Liver (tissue), 9 donors: Measurements from ENCODE around the gene ST6GALNAC5. TPM values are rescaled to one million over a fixed set of nuclear protein-coding genes. Genes with fewer than 3 reads are reported as not detected.

Experiments
- DNase-seq: peaks from one replicate; pipeline ENCODE4 v3.0.0-alpha.2; 2017; ENCODE audit warnings: low spot score
- H3K27ac ChIP-seq, 2 donors: one replicate each; pipeline ENCODE4 v1.7.0; 2013; ENCODE audit warnings: inconsistent platforms in 2 of 2, low read length in 2 of 2, control low read depth in 1 of 2, low read depth in 1 of 2, mild to moderate bottlenecking in 1 of 2
- H3K27me3 ChIP-seq, 4 donors: one replicate each; pipeline versions ENCODE4 v1.6.1 to v1.7.0; 2013; ENCODE audit warnings: low read length in 3 of 4, inconsistent platforms in 1 of 4, mild to moderate bottlenecking in 1 of 4, moderate library complexity in 1 of 4; ENCODE audit not compliant: control insufficient read depth in 4 of 4, insufficient read depth in 4 of 4
- H3K36me3 ChIP-seq, 4 donors: one replicate each; pipeline versions ENCODE4 v1.6.1 to v1.7.0; 2013; ENCODE audit warnings: low read length in 3 of 4, mild to moderate bottlenecking in 3 of 4, low read depth in 1 of 4, moderate library complexity in 1 of 4; ENCODE audit not compliant: control insufficient read depth in 4 of 4, insufficient read depth in 3 of 4
- H3K4me1 ChIP-seq, 4 donors: one replicate each; pipeline versions ENCODE4 v1.6.1 to v1.7.0; 2013; ENCODE audit warnings: low read length in 3 of 4, mild to moderate bottlenecking in 3 of 4, moderate library complexity in 1 of 4; ENCODE audit not compliant: control insufficient read depth in 4 of 4, insufficient read depth in 4 of 4
- H3K4me3 ChIP-seq, 3 donors: one replicate each; pipeline versions ENCODE4 v1.6.1 to v1.7.0; 2013; ENCODE audit warnings: low read length in 3 of 3, control low read depth in 1 of 3, low read depth in 1 of 3, mild to moderate bottlenecking in 1 of 3
- H3K9ac ChIP-seq, 2 donors: one replicate each; pipeline ENCODE4 v1.7.0; 2013; ENCODE audit warnings: low read length in 2 of 2, mild to moderate bottlenecking in 2 of 2, moderate library complexity in 2 of 2, control low read depth in 1 of 2, low read depth in 1 of 2
- H3K9me3 ChIP-seq, 4 donors: one replicate each; pipeline versions ENCODE4 v1.6.1 to v1.7.0; 2013; ENCODE audit warnings: low read length in 3 of 4; ENCODE audit not compliant: control insufficient read depth in 4 of 4
- CTCF ChIP-seq: fragments of 150-350 bp; IDR thresholded peaks from 2 replicates; pipeline ENCODE4 v1.5.1; 2017; ENCODE audit warnings: improper control_type of control experiment, low read depth, low read length; ENCODE audit not compliant: missing input control
- EGR1 ChIP-seq, 2 donors: IDR thresholded peaks; 2 replicates each; pipeline ENCODE4 v1.6.1; 2016 to 2018; ENCODE audit warnings: antibody characterized with exemption in 2 of 2, low read depth in 2 of 2
- FOXA1 ChIP-seq: IDR thresholded peaks from 2 replicates; pipeline ENCODE4 v1.6.1; 2016; ENCODE audit warnings: antibody characterized with exemption
- FOXA2 ChIP-seq: IDR thresholded peaks from 2 replicates; pipeline ENCODE4 v1.6.1; 2016; ENCODE audit warnings: antibody characterized with exemption
- GABPA ChIP-seq, 2 donors: IDR thresholded peaks in 1 of 2; conservative IDR thresholded peaks in 1 of 2; 2 replicates each; pipeline ENCODE4 v1.6.1; 2016; ENCODE audit warnings: antibody characterized with exemption in 2 of 2, mild to moderate bottlenecking in 1 of 2, moderate library complexity in 1 of 2
- HNF4A ChIP-seq, 2 donors: conservative IDR thresholded peaks; 2 replicates each; pipeline ENCODE4 v1.6.1; 2016; ENCODE audit warnings: antibody characterized with exemption in 2 of 2, mild to moderate bottlenecking in 2 of 2
- HNF4G ChIP-seq: IDR thresholded peaks from 2 replicates; pipeline ENCODE4 v1.6.1; 2016; ENCODE audit warnings: antibody characterized with exemption
- JUND ChIP-seq, 2 donors: IDR thresholded peaks; 2 replicates each; pipeline ENCODE4 v1.6.1; 2016; ENCODE audit warnings: antibody characterized with exemption in 2 of 2
- NR2F2 ChIP-seq: IDR thresholded peaks from 2 replicates; pipeline ENCODE4 v1.6.1; 2016; ENCODE audit warnings: antibody characterized with exemption
- RAD21 ChIP-seq, 2 donors: IDR thresholded peaks; 2 replicates each; pipeline ENCODE4 v1.6.1; 2016; ENCODE audit warnings: antibody characterized with exemption in 2 of 2, mild to moderate bottlenecking in 2 of 2
- RXRA ChIP-seq, 2 donors: IDR thresholded peaks; 2 replicates each; pipeline ENCODE4 v1.6.1; 2017 to 2018; ENCODE audit warnings: antibody characterized with exemption in 2 of 2, mild to moderate bottlenecking in 1 of 2
- SP1 ChIP-seq: IDR thresholded peaks from 2 replicates; pipeline ENCODE4 v1.6.1; 2018; ENCODE audit warnings: antibody characterized with exemption, mild to moderate bottlenecking
- TAF1 ChIP-seq: conservative IDR thresholded peaks from 2 replicates; pipeline ENCODE4 v1.6.1; 2016; ENCODE audit warnings: antibody characterized with exemption, mild to moderate bottlenecking
- YY1 ChIP-seq: IDR thresholded peaks from 2 replicates; pipeline ENCODE4 v1.6.1; 2016; ENCODE audit warnings: antibody characterized with exemption, mild to moderate bottlenecking
- WGBS: extraction: QIAGEN DNeasy Blood & Tissue Kit; methylation state at CpG from one replicate; pipeline ENCODE4 v1.1.7; 2013; 5-methylcytosine and 5-hydroxymethylcytosine counted together
- polyA plus RNA-seq, 2 donors: library from polyadenylated mRNA; stranded (reverse) in 1 of 2; unstranded in 1 of 2; fragments of 200-250 nt in 1 of 2; fragments of >200 nt in 1 of 2; fragmentation: Nextera tagmentation in 1 of 2; extraction: Ambion mirVana in 1 of 2; gene quantifications; one replicate each; pipeline versions ENCODE4 v1.2.1 to v1.2.3, GENCODE V29; 2013 to 2015
- total RNA-seq, 2 donors: library from RNA; depleted of rRNA; stranded (reverse); fragments of >200 nt; gene quantifications; one replicate each; pipeline ENCODE4 v1.2.3, GENCODE V29; 2014
- TF ChIP-seq, protein P1 (sequence below): IDR thresholded peaks from 2 replicates; pipeline ENCODE4 v1.6.1; 2016; ENCODE audit warnings: antibody characterized with exemption, mild to moderate bottlenecking
- TF ChIP-seq, protein P2 (sequence below): IDR thresholded peaks from 2 replicates; pipeline ENCODE4 v1.6.1; 2016; ENCODE audit warnings: antibody characterized with exemption
- TF ChIP-seq, protein P3 (sequence below): IDR thresholded peaks from 2 replicates; pipeline ENCODE4 v1.6.1; 2016; ENCODE audit warnings: antibody characterized with exemption
- TF ChIP-seq, protein P4 (sequence below): IDR thresholded peaks from 2 replicates; pipeline ENCODE4 v1.6.1; 2016; ENCODE audit warnings: antibody characterized with exemption
- donor health status: healthy.
- donor health status: healthy.
- donor health status: healthy.
- donor health status: healthy.
- donor health status: healthy.

The ST6GALNAC5 gene
- total and polyA plus RNA-seq, 4 donors = 0.09 to 0.17 TPM; not detected in 2

DNA sequence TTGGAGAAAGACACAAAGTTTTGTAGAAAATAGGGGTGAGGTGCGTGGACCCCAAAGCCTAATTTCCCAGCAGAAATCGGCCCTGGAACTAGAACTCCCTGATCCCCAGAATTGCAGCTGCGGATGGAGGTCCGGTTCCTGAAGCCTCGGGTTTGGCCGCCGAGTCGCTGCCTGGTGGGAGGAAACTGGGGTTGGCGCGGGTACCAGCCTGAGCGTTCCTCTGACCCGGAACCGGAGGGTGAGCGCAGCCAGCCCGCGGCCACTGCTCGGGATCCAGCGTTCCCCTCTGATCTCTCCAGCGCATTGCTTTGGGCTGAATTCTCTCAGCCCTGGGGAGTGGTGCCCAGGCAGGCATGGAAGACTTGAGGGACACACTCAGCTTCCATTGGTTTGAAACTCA, 1.6 kb downstream of the ST6GALNAC5 start:
- no peak for DNase-seq
- Histone ChIP-seq H3K9ac (no peak overlapping the region), H3K9me3 (no peaks in the 10 kb centered on the region), H3K27ac (no peak overlapping the region), H3K4me3 (no peak overlapping the region), H3K36me3 (no peaks in the 10 kb centered on the region), H3K4me1 (peaks cover 6 to 17% (median 11%) of the 10 kb centered on the region in 4 donors), H3K27me3 (peaks cover 0 to 17% (median 4%) of the 10 kb centered on the region in 4 donors)
- whole genome bisulfite sequencing = 6% methylated on average over 19 of the region's 19 CpGs
- TF ChIP-seq, protein P1, sequence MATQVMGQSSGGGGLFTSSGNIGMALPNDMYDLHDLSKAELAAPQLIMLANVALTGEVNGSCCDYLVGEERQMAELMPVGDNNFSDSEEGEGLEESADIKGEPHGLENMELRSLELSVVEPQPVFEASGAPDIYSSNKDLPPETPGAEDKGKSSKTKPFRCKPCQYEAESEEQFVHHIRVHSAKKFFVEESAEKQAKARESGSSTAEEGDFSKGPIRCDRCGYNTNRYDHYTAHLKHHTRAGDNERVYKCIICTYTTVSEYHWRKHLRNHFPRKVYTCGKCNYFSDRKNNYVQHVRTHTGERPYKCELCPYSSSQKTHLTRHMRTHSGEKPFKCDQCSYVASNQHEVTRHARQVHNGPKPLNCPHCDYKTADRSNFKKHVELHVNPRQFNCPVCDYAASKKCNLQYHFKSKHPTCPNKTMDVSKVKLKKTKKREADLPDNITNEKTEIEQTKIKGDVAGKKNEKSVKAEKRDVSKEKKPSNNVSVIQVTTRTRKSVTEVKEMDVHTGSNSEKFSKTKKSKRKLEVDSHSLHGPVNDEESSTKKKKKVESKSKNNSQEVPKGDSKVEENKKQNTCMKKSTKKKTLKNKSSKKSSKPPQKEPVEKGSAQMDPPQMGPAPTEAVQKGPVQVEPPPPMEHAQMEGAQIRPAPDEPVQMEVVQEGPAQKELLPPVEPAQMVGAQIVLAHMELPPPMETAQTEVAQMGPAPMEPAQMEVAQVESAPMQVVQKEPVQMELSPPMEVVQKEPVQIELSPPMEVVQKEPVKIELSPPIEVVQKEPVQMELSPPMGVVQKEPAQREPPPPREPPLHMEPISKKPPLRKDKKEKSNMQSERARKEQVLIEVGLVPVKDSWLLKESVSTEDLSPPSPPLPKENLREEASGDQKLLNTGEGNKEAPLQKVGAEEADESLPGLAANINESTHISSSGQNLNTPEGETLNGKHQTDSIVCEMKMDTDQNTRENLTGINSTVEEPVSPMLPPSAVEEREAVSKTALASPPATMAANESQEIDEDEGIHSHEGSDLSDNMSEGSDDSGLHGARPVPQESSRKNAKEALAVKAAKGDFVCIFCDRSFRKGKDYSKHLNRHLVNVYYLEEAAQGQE = no peak
- TF ChIP-seq HNF4G = no peak

DNA sequence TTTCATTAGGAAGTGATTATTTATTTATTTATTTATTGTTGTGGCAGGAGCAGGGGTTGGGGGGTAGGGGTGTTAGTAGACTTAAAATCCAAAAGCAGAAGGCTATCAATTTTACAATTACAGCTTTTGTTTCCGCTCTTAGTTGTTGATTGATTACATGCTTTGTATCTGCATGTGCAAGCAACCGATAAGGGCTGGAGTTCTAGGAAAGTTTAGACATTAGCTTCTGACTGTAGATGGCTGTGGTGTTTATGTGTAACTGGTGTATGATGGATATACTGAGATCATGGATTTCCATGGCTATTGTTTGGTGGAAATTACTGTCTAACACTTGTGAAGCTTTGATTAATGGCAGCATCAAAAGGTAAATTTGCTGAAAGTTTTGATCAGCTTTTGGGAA, 2.8 kb downstream of the ST6GALNAC5 start:
- Histone ChIP-seq H3K4me1 (peaks cover 6 to 17% (median 11%) of the 10 kb centered on the region in 4 donors), H3K4me3 (no peak overlapping the region), H3K9me3 (no peaks in the 10 kb centered on the region), H3K36me3 (no peaks in the 10 kb centered on the region), H3K27ac (no peak overlapping the region), H3K27me3 (peaks cover 0 to 17% (median 4%) of the 10 kb centered on the region in 4 donors), H3K9ac (no peak overlapping the region)
- 67% methylated on average over 2 of the region's 2 CpGs for whole genome bisulfite sequencing
- TF ChIP-seq, protein P1 = no peak
- TF ChIP-seq HNF4A (conservative IDR thresholded peaks at IDR 0.05) = no peak
- TF ChIP-seq, protein P2, sequence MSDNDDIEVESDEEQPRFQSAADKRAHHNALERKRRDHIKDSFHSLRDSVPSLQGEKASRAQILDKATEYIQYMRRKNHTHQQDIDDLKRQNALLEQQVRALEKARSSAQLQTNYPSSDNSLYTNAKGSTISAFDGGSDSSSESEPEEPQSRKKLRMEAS = no peak
- TF ChIP-seq HNF4G = no peak
- TF ChIP-seq, protein P3, sequence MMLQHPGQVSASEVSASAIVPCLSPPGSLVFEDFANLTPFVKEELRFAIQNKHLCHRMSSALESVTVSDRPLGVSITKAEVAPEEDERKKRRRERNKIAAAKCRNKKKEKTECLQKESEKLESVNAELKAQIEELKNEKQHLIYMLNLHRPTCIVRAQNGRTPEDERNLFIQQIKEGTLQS = no peak
- no peak for TF ChIP-seq JUND (IDR thresholded peaks at IDR 0.05)
- no peak for TF ChIP-seq FOXA1
- TF ChIP-seq SP1 = no peak
- no peak for TF ChIP-seq GABPA (IDR thresholded peaks at IDR 0.05 in 1 of 2, conservative IDR thresholded peaks at IDR 0.05 in 1 of 2)
- TF ChIP-seq RAD21 (IDR thresholded peaks at IDR 0.05) = no peak
- TF ChIP-seq FOXA2 = no peak
- no peak for TF ChIP-seq YY1
- TF ChIP-seq TAF1 = no peak
- no peak for TF ChIP-seq RXRA (IDR thresholded peaks at IDR 0.05)
- TF ChIP-seq CTCF = no peak
- TF ChIP-seq EGR1 (IDR thresholded peaks at IDR 0.05; ENCODE audit: low read depth in 2 of 2) = no peak
- TF ChIP-seq, protein P4, sequence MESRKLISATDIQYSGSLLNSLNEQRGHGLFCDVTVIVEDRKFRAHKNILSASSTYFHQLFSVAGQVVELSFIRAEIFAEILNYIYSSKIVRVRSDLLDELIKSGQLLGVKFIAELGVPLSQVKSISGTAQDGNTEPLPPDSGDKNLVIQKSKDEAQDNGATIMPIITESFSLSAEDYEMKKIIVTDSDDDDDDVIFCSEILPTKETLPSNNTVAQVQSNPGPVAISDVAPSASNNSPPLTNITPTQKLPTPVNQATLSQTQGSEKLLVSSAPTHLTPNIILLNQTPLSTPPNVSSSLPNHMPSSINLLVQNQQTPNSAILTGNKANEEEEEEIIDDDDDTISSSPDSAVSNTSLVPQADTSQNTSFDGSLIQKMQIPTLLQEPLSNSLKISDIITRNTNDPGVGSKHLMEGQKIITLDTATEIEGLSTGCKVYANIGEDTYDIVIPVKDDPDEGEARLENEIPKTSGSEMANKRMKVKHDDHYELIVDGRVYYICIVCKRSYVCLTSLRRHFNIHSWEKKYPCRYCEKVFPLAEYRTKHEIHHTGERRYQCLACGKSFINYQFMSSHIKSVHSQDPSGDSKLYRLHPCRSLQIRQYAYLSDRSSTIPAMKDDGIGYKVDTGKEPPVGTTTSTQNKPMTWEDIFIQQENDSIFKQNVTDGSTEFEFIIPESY = no peak
- no peak for TF ChIP-seq NR2F2
- no peak for DNase-seq
